Kidney (tissue), 14 donors: ENCODE results near the gene IQCB1. TPM values are rescaled to one million over a fixed set of nuclear protein-coding genes. Genes with fewer than 3 reads are reported as not detected.

Source experiments
- DNase-seq, 5 donors: peaks; one replicate each; pipeline ENCODE4 v3.0.0-alpha.2; 2013 to 2020
- FAIRE-seq: peaks from 2 replicates; lab custom pipeline; 2012; peaks lifted over from hg19 to GRCh38; lab: Jason Lieb, UNC
- H3K27ac ChIP-seq, 2 donors: one replicate each; pipeline ENCODE4 v1.7.0; 2013; ENCODE audit warnings: low read depth in 2 of 2, low read length in 2 of 2, inconsistent platforms in 1 of 2
- H3K27me3 ChIP-seq: one replicate; pipeline ENCODE4 v1.7.1; 2013; ENCODE audit warnings: low read length, inconsistent platforms; ENCODE audit not compliant: control insufficient read depth, insufficient read depth
- H3K36me3 ChIP-seq, 3 donors: one replicate each; pipeline versions ENCODE4 v1.7.0 to v1.7.1; 2013; ENCODE audit warnings: low read length in 3 of 3, control low read depth in 1 of 3, inconsistent platforms in 1 of 3; ENCODE audit not compliant: insufficient read depth in 3 of 3, control insufficient read depth in 2 of 3
- H3K4me1 ChIP-seq, 3 donors: one replicate each; pipeline versions ENCODE4 v1.7.0 to v1.7.1; 2013; ENCODE audit warnings: low read length in 3 of 3, inconsistent platforms in 1 of 3, low read depth in 1 of 3; ENCODE audit not compliant: control insufficient read depth in 2 of 3, insufficient read depth in 2 of 3
- H3K4me3 ChIP-seq, 3 donors: one replicate each; pipeline versions ENCODE4 v1.7.0 to v1.8.1; 2013; ENCODE audit warnings: low read length in 3 of 3, control low read depth in 1 of 3, inconsistent platforms in 1 of 3
- H3K9ac ChIP-seq, 3 donors: one replicate each; pipeline versions ENCODE4 v1.7.0 to v1.7.1; 2013; ENCODE audit warnings: low read length in 3 of 3, control low read depth in 1 of 3, inconsistent platforms in 1 of 3
- H3K9me3 ChIP-seq, 3 donors: one replicate each; pipeline versions ENCODE4 v1.7.0 to v1.7.1; 2013; ENCODE audit warnings: low read length in 3 of 3, control low read depth in 1 of 3, inconsistent platforms in 1 of 3; ENCODE audit not compliant: control insufficient read depth in 2 of 3, insufficient read depth in 1 of 3
- intact Hi-C: fragments of 100-400 bp; cut with DNase I; formaldehyde crosslinking; loops from one replicate; pipeline ENCODE4 v1.11.1; 2022
- polyA plus RNA-seq: library from polyadenylated mRNA; stranded (reverse); fragments of 350-450 nt; fragmentation: Illumina TruSeq; extraction: RNeasy Lipid Tissue Mini Kit (QIAGEN cat#74804); gene quantifications from one replicate; pipeline ENCODE4 v1.2.3, GENCODE V29; 2014; ENCODE audit warnings: low read depth, low replicate concordance; ENCODE audit not compliant: insufficient read depth
- total RNA-seq: library from RNA; stranded (reverse); fragmentation: NEBNext Ultra II Directional; extraction: Animal tissue kit (Norgen Biotek cat#: 25700); gene quantifications from one replicate; pipeline ENCODE4 v1.2.1, GENCODE V29; 2021
- TF ChIP-seq, protein P1 (sequence below): IDR thresholded peaks from 3 replicates; pipeline ENCODE4 v1.5.1; 2012; ENCODE audit warnings: mild to moderate bottlenecking, moderate library complexity, borderline replicate concordance; ENCODE audit not compliant: insufficient read depth; ENCODE audit errors: extremely low read depth
- donor health status: control.
- donor health status: control.
- donor health status: control.
- donor health status: control.
- donor health status: control.
- donor health status: DM: yes; HTN: yes; CAD: no.
- donor health status: Normal renal cell carcinoma (clear cell type).

IQCB1 gene
- total and polyA plus RNA-seq, 2 donors from 2014 or later = 12.9 to 16.9 TPM

DNA sequence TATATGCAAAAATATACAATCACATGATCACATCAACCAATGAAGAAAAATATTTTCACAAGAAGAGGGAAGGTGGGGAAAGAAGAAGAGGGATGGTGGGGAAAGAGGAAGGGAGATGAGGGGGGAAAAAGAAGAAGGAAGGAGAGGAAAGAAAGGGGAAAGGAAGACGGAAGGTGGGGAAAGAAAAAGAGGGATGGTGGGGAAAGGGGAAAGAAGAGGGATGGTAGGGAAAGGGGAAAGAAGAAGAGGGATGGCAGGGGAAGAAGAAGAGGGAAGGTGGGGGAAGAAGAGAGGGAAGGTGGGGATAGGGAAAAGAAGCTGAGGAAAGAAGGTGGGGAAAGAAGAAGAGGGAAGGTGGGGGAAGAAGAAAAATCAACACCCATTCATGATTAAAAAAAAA, 82.1 kb downstream of the IQCB1 start:
- H3K9me3 ChIP-seq = no peaks in the 10 kb centered on the region
- no peaks in the 10 kb centered on the region for H3K36me3 ChIP-seq
- DNase-seq = no peak
- peaks cover 2% of the 10 kb centered on the region for H3K27me3 ChIP-seq
- H3K4me3 ChIP-seq = no peak overlapping the region
- no peak overlapping the region for H3K27ac ChIP-seq
- no peak for FAIRE-seq
- H3K4me1 ChIP-seq = peaks cover 4 to 10% (median 4%) of the 10 kb centered on the region in 3 donors
- TF ChIP-seq, protein P1, sequence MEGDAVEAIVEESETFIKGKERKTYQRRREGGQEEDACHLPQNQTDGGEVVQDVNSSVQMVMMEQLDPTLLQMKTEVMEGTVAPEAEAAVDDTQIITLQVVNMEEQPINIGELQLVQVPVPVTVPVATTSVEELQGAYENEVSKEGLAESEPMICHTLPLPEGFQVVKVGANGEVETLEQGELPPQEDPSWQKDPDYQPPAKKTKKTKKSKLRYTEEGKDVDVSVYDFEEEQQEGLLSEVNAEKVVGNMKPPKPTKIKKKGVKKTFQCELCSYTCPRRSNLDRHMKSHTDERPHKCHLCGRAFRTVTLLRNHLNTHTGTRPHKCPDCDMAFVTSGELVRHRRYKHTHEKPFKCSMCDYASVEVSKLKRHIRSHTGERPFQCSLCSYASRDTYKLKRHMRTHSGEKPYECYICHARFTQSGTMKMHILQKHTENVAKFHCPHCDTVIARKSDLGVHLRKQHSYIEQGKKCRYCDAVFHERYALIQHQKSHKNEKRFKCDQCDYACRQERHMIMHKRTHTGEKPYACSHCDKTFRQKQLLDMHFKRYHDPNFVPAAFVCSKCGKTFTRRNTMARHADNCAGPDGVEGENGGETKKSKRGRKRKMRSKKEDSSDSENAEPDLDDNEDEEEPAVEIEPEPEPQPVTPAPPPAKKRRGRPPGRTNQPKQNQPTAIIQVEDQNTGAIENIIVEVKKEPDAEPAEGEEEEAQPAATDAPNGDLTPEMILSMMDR = no peak
- H3K9ac ChIP-seq = no peak overlapping the region
- intact Hi-C loops = no loop called here

DNA sequence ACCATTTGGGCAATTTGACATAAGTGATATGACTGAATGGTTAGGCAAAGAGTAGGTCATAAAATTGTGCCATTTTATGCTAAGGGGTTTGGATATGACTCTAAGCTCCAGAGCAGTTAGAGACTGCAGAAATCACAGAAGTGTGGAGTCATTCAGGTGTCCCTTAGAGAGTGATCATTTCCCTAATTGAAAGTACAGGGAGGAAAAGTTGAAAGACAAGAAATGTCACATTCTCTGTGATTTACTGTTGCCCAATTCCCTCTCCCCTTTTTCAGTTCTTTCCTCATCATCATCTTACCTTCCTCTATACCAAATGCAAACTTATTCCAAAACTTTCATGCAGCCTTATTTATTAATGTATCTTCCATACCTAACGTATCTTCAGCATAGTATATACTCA, 82.6 kb downstream of the IQCB1 start:
- TF ChIP-seq, protein P1 = no peak
- H3K4me3 ChIP-seq = no peak overlapping the region
- no peaks in the 10 kb centered on the region for H3K9me3 ChIP-seq
- DNase-seq = no peak
- H3K36me3 ChIP-seq = no peaks in the 10 kb centered on the region
- no peak for FAIRE-seq
- intact Hi-C loops = no loop called here
- peaks cover 4 to 13% (median 9%) of the 10 kb centered on the region in 3 donors for H3K4me1 ChIP-seq
- no peak overlapping the region for H3K9ac ChIP-seq
- H3K27ac ChIP-seq = no peak overlapping the region
- H3K27me3 ChIP-seq = peaks cover 2% of the 10 kb centered on the region

DNA sequence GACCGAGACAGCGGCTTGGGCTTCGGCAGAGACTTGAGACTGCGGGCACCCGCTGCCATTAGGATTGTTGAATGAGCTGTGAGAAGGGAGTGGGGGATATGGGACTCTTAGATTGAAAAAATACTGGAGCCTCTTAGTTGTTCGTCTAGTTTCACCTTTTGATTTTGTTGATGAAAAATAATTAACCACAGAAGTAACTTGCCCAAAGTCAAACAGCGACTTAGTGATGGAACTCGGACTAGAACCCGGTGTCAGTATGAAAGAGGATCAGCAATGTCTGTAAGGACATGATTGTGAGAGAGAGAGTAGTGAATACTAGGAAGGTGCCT, 84.8 kb downstream of the IQCB1 start:
- H3K27me3 ChIP-seq = peaks cover 2% of the 10 kb centered on the region
- peaks cover 4 to 13% (median 9%) of the 10 kb centered on the region in 3 donors for H3K4me1 ChIP-seq
- peak overlapping the region; percentile 80 to 93 (median 92) for H3K4me3 ChIP-seq
- FAIRE-seq (no peak), DNase-seq (no peak)
- no peaks in the 10 kb centered on the region for H3K9me3 ChIP-seq
- intact Hi-C loops = no loop called here
- peak overlapping the region; percentile 21 to 75 (median 38) for H3K9ac ChIP-seq
- no peaks in the 10 kb centered on the region for H3K36me3 ChIP-seq
- TF ChIP-seq, protein P1 = no peak
- peak overlapping the region; percentile 6 to 96 for H3K27ac ChIP-seq
